GM21825 (cell line): ENCODE data around the gene MASTL.
"Not testable (repeated sequence)": the region's sequence is repeated elsewhere in the genome, so short reads cannot be mapped to it uniquely, and the experiment has no call there.

Experiments
- ATAC-seq: cut with Tn5 transposase; IDR thresholded peaks from one replicate; pipeline ENCODE4 v1.9.1; 2021; ENCODE audit warnings: mild to moderate bottlenecking, moderate library complexity; ENCODE audit not compliant: unreplicated experiment

Gene MASTL

DNA sequence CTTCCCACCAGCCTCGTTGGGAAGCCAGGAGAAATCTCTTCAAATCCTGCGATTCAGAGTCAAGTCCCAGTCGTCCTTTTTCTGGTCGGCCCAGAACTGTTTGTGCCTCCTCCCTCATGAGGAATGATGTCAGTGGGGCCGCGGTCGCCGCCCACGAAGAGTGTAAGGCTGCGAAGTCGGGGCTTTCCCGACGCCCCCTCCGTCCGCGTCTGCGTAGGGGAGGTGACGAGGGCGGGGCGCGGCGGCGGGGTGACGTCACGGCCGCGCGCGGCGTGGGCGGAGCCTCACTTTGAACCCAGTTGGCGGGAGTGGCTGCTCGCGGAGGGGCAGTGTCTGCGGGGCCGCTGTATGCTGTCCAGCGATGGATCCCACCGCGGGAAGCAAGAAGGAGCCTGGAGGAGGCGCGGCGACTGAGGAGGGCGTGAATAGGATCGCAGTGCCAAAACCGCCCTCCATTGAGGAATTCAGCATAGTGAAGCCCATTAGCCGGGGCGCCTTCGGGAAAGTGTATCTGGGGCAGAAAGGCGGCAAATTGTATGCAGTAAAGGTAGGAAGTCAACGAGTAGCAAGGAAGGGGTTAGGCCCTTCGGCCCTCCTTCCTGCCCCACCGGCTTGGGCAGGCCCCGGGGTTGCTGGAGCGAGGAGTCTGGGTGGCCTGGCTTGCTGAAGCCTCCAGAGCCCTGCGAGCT is at the start of gene MASTL:
Gene MASTL, plus strand, starts transcription at position 287 of the 689 bp plus-strand sequence. Its CDS starts 75 bp downstream, at position 362.
- peak; percentile 81 for ATAC-seq

GRCh38 chr10:27108165-27108564 is 47.0 kb upstream of the MASTL start:
- no peak for ATAC-seq

DNA sequence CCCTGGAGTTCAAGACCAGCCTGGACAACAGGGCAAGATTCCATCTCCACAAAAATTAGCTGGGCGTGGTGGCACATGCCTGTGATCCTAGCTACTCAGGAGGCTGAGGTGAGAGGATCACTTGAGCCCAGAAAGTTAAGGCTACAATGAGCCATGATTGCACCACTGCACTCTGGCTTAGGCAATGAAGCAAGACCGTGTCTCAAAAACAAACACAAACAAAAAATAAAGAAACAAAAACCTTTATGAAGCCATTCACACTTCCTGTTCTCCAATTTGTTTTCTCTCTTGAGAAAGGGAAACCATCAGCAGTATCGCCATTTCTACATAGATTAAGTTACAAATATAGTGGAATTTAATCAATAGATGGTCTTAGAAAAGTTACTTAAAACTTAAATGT is 20.8 kb upstream of the MASTL start:
- ATAC-seq: no peak

DNA sequence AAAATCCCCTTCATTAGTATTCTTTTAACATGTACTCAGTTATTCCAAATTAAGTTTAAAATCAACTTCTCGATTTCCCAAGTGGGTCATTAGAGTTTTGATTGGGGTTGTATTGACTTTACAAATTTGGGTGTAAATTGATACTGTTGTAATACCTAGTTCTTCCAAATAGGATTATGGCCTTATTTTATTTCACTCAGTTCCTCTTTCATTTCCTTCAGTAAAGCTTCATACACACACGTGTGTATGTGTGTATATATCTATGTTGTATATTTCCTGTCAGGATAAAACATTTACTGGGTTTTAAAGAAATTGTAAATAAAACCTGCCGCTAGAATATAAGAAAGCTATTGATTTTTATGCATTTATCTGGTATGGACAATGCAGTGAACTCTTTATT is 16.9 kb upstream of the MASTL start:
- ATAC-seq: no peak

DNA sequence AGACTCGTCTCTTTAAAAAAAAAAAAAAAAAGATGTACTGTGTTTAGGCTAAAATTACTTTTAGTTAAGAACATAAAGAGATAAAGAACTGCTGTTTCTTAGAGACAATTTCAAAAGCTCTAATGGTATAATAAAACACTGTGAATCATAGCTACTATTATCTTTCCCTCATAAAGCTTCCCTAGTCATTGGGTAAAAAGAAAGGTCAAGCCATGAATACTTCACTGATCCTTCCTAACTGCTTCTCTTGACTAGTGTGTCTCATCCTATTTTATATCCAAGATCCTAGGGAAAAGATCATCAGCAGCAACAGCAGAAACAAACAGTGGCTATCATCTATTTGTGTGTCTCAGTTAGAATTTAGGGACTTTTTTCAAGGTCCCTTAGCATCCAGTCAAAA is 11.5 kb upstream of the MASTL start:
- no peak for ATAC-seq

- ATAC-seq: no peak
Measured at GRCh38 chr10:27145937-27146336, 9.2 kb upstream of the MASTL start.

DNA sequence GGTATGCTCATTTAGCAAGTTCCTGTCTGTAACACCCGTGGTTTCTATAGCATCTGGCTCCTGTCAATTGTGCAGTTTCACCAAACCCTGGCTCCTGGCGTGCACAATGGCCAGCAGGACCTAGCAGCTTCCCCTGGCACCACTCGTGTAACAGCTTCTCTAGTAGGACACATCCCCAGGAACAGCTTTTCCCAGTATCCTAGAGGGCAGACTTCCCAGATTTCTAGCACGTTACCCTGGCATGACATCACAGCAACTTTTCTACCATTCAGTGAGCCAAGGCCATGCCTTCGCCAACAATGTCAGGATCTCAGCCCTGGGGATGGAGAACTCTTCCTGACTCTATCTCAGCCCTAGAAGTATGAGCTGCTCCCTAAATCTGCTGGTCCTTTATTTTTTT is 7.5 kb upstream of the MASTL start:
- ATAC-seq: no peak

DNA sequence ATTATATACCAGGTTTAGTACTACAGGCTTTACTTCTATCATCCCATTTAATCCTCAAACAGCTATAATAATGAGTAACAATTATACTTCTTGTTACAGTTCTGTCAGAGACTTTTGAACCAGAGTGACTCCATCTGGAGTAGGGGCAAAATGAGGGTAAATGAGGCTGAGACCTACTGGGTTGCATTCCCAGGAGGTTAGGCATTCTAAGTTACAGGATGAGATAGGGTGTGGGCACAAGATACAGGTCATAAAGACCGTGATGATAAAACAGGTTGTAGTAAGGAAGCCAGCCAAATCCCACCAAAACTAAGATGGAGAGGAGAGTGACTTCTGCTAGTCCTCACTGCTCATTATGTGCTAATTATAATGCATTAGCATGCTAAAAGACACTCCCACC is 4.9 kb upstream of the MASTL start:
- ATAC-seq: no peak

DNA sequence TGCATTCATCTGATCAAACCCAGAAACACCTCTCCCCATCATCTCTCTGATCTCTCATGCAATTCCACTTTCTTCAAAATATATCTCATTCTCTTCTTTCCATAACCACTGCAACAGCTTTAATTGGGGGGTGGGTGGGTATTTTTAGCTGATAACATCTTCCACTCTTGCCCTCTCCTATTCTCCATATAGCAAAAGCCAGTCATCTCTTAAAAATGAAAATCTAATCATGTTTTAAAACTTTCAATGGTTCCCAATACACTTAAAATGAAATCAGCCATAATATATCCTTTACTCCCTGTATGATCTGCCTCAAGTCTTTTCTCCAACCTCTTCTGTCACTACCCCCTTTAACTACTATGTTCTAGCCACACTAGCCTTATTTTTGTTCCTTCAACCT is 2.5 kb upstream of the MASTL start:
- ATAC-seq: no peak

DNA sequence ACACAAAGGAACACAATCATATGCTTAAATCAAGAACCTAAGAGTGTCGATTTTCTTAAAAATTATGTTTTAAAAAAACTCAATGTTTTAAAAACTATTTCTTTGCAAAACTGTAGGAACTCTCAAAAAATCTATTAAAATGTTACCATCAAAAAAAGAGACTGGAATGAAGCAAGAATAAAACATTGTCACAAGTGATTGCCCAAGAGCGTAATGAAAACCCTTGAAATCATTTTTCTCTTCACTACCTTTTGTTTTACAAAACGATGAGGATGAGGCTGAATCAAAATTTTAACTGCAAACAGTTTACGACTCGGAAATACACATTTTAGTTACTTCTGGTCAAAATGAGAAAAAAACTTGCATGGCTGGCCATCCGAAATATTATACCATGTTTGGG is 1.8 kb upstream of the MASTL start:
- no peak for ATAC-seq

DNA sequence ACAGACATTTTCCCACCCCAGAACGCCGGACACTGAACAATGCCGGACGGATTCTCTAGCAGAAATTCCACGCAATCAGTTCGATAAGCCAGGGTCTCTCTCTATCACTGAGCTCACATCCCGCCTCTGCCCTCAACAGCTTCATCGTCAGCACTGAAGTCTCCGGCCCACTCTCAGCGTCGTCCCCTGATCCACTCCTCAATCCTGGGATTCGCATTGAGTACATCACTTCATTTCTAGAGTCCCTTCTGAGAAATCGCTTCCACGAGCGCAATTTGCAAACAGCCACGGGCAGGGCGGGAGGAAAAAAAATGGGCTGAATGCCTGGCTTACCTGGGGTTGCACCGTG is 1.3 kb upstream of the MASTL start:
- peak; percentile 3 for ATAC-seq

DNA sequence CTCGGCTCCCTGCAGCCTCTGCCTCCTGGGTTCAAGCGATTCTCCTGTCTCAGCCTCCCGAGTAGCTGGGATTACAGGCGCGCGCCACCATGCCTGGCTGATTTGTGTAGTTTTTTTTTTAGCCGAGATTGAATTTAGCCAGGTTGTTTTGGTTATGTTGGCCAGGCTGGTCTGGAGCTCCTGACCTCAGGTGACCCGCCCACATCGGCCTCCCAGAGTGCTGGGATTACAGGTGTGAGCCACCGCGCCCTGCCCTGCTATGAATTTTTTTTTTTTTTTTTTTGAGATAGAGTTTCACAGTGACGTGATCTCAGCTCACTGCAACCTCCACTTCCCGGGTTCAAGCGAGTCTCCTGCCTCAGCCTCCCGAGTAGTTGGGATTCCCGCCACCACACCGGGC is 1.4 kb downstream of the MASTL start:
- not testable (repeated sequence) for ATAC-seq

DNA sequence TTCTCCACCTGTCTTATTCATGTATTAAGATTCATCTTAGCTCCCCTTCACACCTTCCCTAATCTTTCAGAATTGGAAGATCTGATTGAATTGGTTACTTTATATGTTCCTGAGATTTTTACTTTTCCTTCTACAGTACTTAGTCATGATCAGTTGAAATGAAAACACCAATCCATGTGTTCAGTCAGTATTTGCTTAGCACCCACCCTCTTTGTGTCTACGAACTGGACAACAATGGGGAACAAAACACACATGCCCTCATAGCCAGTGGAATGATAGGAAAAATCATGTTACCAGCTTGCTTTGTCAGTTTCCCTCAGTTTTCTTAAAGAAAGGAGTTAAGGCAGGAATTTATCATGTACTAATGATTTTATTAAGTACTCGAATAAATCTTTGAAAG is 2.0 kb downstream of the MASTL start:
- no peak for ATAC-seq

DNA sequence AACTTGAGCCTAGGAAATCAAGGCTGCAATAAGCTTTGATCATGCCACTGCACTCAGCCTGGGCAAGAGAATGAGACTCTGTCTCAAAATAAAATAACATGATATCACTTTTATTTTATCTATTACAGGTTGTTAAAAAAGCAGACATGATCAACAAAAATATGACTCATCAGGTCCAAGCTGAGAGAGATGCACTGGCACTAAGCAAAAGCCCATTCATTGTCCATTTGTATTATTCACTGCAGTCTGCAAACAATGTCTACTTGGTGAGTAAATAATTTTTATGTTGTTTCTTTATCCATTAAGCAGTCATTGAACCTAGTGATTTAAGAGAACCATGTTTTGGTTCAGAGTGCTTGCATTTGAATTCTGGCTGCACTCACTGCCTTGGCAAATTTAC is 3.3 kb downstream of the MASTL start:
- ATAC-seq: no peak

DNA sequence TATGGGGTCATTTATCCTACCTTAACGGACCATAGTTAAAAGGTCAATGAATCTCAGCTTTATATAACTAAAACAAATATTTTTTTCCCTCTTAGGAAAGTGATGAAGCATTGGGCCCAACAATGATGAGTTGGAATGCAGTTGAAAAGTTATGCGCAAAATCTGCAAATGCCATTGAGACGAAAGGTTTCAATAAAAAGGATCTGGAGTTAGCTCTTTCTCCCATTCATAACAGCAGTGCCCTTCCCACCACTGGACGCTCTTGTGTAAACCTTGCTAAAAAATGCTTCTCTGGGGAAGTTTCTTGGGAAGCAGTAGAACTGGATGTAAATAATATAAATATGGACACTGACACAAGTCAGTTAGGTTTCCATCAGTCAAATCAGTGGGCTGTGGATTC is 14.7 kb downstream of the MASTL start:
- ATAC-seq: no peak

DNA sequence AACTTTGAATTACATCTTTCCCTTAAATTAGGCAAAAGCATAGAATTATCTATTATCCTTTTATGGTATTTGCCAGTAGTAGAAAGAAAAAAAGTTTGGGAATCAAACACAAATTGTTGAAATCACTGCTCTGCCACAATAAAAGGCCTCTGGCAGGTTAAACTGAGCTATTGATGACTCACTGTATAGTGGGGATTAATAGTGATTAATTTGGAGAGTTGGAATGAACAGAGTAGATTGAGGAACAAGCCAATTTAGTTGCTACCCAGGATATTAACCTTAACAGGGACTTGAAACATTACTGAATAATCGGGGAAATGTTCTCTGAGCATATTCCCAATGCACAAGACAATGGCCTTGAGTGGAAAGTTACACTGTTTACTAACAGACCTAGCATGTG is 33.1 kb downstream of the MASTL start:
- no peak for ATAC-seq

GRCh38 chr10:27188897-27189296 is 33.7 kb downstream of the MASTL start:
- ATAC-seq: no peak

DNA sequence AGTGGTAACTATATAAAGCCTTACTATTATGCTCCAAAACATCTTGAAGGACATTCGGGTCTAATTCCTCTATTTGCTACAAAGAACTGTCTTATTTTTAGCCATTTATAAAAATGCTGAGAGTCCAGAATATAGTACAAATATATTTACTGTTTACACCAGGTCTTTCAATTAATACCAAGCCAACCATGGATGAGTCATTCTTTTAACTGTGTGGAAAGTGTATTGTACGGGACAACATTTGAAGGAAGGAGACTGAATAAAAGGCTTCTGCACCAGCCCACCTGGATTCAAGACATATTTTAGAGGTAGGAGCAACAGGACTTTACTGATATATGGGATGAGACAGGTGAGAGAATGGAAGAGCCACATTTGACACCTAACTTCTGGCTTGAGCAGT is 35.4 kb downstream of the MASTL start:
- ATAC-seq: no peak

GRCh38 chr10:27192284-27192683 is 37.1 kb downstream of the MASTL start:
- no peak for ATAC-seq

DNA sequence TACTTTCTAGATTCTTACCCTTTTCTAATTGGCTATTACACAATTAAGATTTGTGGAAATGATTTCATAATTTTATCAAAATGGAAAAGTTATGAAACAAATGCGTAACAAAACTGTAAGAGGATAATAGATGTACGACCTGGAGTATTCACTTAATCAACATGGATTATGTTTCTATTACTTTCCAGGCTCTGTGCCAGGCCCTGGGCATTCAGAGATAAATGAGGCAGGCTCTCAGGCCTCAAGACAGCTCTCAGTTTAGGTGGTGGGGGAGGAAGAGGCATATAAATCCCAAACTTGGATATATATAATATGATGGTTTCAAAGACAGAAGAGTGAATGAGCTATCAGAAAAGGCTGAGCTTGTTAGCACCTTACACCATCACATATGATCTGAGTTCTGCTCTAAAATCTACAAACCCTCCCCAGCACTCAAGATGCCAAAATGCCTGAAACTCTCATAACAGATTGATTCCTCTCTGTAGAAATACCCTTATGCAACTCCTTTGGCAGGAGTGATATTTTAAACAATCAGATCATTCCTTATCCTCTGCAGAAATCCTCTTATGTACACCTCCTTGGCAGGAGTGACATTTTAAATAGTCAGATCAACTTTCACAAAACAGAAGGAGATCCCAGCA is 42.9 kb downstream of the MASTL start:
- no peak for ATAC-seq

DNA sequence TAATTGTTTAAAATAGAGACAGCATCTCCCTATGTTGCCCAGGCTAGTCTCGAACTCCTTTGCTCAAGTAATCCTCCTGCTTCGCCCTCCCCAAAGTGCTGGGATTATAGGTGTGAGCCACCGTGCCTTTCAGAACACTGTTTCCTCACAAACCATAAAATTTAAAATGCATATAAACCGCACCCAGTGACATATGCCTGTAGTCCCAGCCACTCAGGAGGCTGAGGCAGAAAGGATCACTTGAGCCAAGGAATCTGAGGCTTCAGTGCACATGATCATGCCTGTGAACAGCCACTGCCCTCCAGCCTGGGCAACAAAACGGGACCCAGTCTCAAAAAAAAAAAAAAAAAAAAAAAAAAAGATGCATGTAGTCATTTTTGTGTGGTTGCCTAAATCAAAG is 48.7 kb downstream of the MASTL start:
- ATAC-seq: no peak

DNA sequence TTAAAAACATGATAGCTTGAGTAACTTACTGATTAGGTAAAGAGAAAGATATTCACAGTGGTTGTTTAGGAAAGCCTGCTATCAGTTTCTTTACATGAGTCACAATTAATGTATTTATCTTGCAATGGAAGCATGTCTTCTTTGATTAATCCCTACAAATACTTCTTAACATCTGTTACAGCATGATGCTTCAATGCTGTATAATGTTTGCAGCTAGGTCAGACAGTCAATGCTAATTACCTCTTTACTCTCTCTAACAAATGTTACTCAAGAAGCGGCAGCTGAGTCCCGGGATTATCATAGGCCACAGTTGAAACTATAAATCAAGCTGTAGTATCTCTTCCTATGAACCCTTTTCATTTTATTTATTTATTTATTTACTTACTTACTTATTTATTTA is 52.2 kb downstream of the MASTL start:
- no peak for ATAC-seq

DNA sequence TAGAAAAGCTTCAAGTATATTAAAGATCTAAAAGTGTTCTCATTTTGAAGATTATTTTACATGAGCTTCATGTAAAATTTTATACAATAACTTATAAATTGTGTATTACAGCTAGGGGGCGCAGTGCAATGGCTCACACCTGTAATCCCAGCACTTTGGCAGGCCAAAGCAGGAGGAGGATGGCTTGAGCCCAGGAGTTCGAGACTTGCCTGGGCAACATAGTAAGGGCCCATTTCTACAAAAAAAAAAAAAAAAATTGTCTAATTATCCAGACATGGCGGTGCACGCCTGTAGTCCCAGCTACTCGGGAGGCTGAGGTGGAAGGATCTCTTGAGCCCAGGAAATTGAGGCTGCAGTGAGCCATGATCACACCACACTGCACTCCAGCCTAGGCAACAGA is 68.8 kb downstream of the MASTL start:
- no peak for ATAC-seq
